Memory B cell (primary cell): Measurements from ENCODE around the gene SNTG2.

Source experiments
- ATAC-seq: fragments of 150-1000 bp; cut with Tn5 transposase; 2 replicates; pipeline ENCODE4 v1.10.0; 2021; ENCODE audit warnings: low read depth, mild to moderate bottlenecking, moderate library complexity
- DNase-seq, 2 donors: peaks; one replicate each; pipeline ENCODE4 v3.0.0; 2022; ENCODE audit warnings: low spot score in 2 of 2
- H3K27ac Mint-ChIP-seq: one replicate; pipeline ENCODE4 v1.8.0; 2022; ENCODE audit warnings: mild to moderate bottlenecking, moderate library complexity, mixed read lengths
- H3K27me3 Mint-ChIP-seq: one replicate; pipeline ENCODE4 v1.8.0; 2022; ENCODE audit warnings: mixed read lengths
- H3K36me3 Mint-ChIP-seq: one replicate; pipeline ENCODE4 v1.8.0; 2022; ENCODE audit warnings: mild to moderate bottlenecking, mixed read lengths
- H3K4me1 Mint-ChIP-seq: one replicate; pipeline ENCODE4 v1.8.0; 2022; ENCODE audit warnings: mixed read lengths
- H3K4me3 Mint-ChIP-seq: one replicate; pipeline ENCODE4 v1.8.0; 2022; ENCODE audit warnings: mild to moderate bottlenecking, moderate library complexity, mixed read lengths
- H3K9me3 Mint-ChIP-seq: one replicate; pipeline ENCODE4 v1.8.0; 2022; ENCODE audit warnings: mixed read lengths

SNTG2 gene

GRCh38 chr2:979069-979928, 28.6 kb downstream of the SNTG2 start:
- H3K27me3 Mint-ChIP-seq: peaks cover 29% of the 10 kb centered on the region
- H3K4me1 Mint-ChIP-seq: peaks cover 2% of the 10 kb centered on the region
- H3K4me3 Mint-ChIP-seq: no peak overlapping the region
- peaks cover 2% of the 10 kb centered on the region for H3K9me3 Mint-ChIP-seq
- ATAC-seq (no peak), DNase-seq (no peak)
- H3K36me3 Mint-ChIP-seq: no peaks in the 10 kb centered on the region
- H3K27ac Mint-ChIP-seq: no peak overlapping the region

GRCh38 chr2:980176-980575, 29.5 kb downstream of the SNTG2 start:
- peaks cover 28% of the 10 kb centered on the region for H3K27me3 Mint-ChIP-seq
- H3K27ac Mint-ChIP-seq: no peak overlapping the region
- ATAC-seq (no peak), DNase-seq (no peak)
- no peaks in the 10 kb centered on the region for H3K36me3 Mint-ChIP-seq
- H3K4me1 Mint-ChIP-seq: peaks cover 2% of the 10 kb centered on the region
- no peak overlapping the region for H3K4me3 Mint-ChIP-seq
- H3K9me3 Mint-ChIP-seq: peaks cover 1% of the 10 kb centered on the region

- Mint-ChIP-seq H3K4me3 (no peak overlapping the region), H3K27me3 (peaks cover 26% of the 10 kb centered on the region), H3K27ac (no peak overlapping the region), H3K9me3 (no peaks in the 10 kb centered on the region), H3K4me1 (peaks cover 2% of the 10 kb centered on the region), H3K36me3 (no peaks in the 10 kb centered on the region)
- no peak for DNase-seq
- no peak for ATAC-seq
Measured at GRCh38 chr2:981258-981657, 30.6 kb downstream of the SNTG2 start.

GRCh38 chr2:981759-982158, 31.1 kb downstream of the SNTG2 start:
- Mint-ChIP-seq H3K27ac (no peak overlapping the region), H3K27me3 (peaks cover 22% of the 10 kb centered on the region), H3K36me3 (no peaks in the 10 kb centered on the region), H3K4me3 (no peak overlapping the region), H3K9me3 (no peaks in the 10 kb centered on the region), H3K4me1 (peaks cover 2% of the 10 kb centered on the region)
- no peak for DNase-seq
- no peak for ATAC-seq

- DNase-seq: no peak
- Mint-ChIP-seq H3K4me1 (no peaks in the 10 kb centered on the region), H3K4me3 (no peak overlapping the region), H3K9me3 (no peaks in the 10 kb centered on the region), H3K27ac (no peak overlapping the region), H3K27me3 (peaks cover 15% of the 10 kb centered on the region), H3K36me3 (no peaks in the 10 kb centered on the region)
- no peak for ATAC-seq
Measured at GRCh38 chr2:985317-985898, 34.8 kb downstream of the SNTG2 start.

GRCh38 chr2:987789-988188, 37.1 kb downstream of the SNTG2 start:
- Mint-ChIP-seq H3K4me1 (no peaks in the 10 kb centered on the region), H3K27ac (no peak overlapping the region), H3K36me3 (no peaks in the 10 kb centered on the region), H3K9me3 (no peaks in the 10 kb centered on the region), H3K27me3 (peaks cover 14% of the 10 kb centered on the region), H3K4me3 (no peak overlapping the region)
- no peak for DNase-seq
- no peak for ATAC-seq

GRCh38 chr2:989781-990467, 39.3 kb downstream of the SNTG2 start:
- no peak for DNase-seq
- ATAC-seq: no peak
- Mint-ChIP-seq H3K36me3 (no peaks in the 10 kb centered on the region), H3K27ac (no peak overlapping the region), H3K27me3 (peaks cover 2% of the 10 kb centered on the region), H3K4me1 (no peaks in the 10 kb centered on the region), H3K9me3 (no peaks in the 10 kb centered on the region), H3K4me3 (no peak overlapping the region)

- no peaks in the 10 kb centered on the region for H3K9me3 Mint-ChIP-seq
- ATAC-seq (no peak), DNase-seq (no peak)
- no peak overlapping the region for H3K27ac Mint-ChIP-seq
- H3K4me3 Mint-ChIP-seq: no peak overlapping the region
- H3K36me3 Mint-ChIP-seq: no peaks in the 10 kb centered on the region
- no peaks in the 10 kb centered on the region for H3K4me1 Mint-ChIP-seq
- peaks cover 2% of the 10 kb centered on the region for H3K27me3 Mint-ChIP-seq
Measured at GRCh38 chr2:990970-991369, 40.3 kb downstream of the SNTG2 start.

GRCh38 chr2:1002350-1002749, 51.7 kb downstream of the SNTG2 start:
- peaks cover 8% of the 10 kb centered on the region for H3K9me3 Mint-ChIP-seq
- no peak for DNase-seq
- no peaks in the 10 kb centered on the region for H3K4me1 Mint-ChIP-seq
- H3K4me3 Mint-ChIP-seq: no peak overlapping the region
- ATAC-seq: no peak
- no peak overlapping the region for H3K27ac Mint-ChIP-seq
- H3K27me3 Mint-ChIP-seq: peaks cover 1% of the 10 kb centered on the region
- H3K36me3 Mint-ChIP-seq: no peaks in the 10 kb centered on the region

GRCh38 chr2:1004398-1004797, 53.7 kb downstream of the SNTG2 start:
- DNase-seq (no peak), ATAC-seq (no peak)
- H3K36me3 Mint-ChIP-seq: no peaks in the 10 kb centered on the region
- no peak overlapping the region for H3K27ac Mint-ChIP-seq
- H3K4me3 Mint-ChIP-seq: no peak overlapping the region
- H3K9me3 Mint-ChIP-seq: peaks cover 2% of the 10 kb centered on the region
- no peaks in the 10 kb centered on the region for H3K4me1 Mint-ChIP-seq
- no peaks in the 10 kb centered on the region for H3K27me3 Mint-ChIP-seq

GRCh38 chr2:1010415-1010930, 59.8 kb downstream of the SNTG2 start:
- Mint-ChIP-seq H3K27ac (no peak overlapping the region), H3K27me3 (peaks cover 13% of the 10 kb centered on the region), H3K9me3 (peaks cover 2% of the 10 kb centered on the region), H3K4me3 (no peak overlapping the region), H3K4me1 (no peaks in the 10 kb centered on the region), H3K36me3 (no peaks in the 10 kb centered on the region)
- ATAC-seq (no peak), DNase-seq (no peak)

GRCh38 chr2:1011006-1011405, 60.4 kb downstream of the SNTG2 start:
- H3K9me3 Mint-ChIP-seq: peaks cover 2% of the 10 kb centered on the region
- no peak overlapping the region for H3K4me3 Mint-ChIP-seq
- H3K27me3 Mint-ChIP-seq: peaks cover 13% of the 10 kb centered on the region
- H3K27ac Mint-ChIP-seq: no peak overlapping the region
- no peaks in the 10 kb centered on the region for H3K4me1 Mint-ChIP-seq
- no peak for DNase-seq
- no peaks in the 10 kb centered on the region for H3K36me3 Mint-ChIP-seq
- ATAC-seq: no peak

- Mint-ChIP-seq H3K36me3 (no peaks in the 10 kb centered on the region), H3K27ac (no peak overlapping the region), H3K9me3 (peaks cover 2% of the 10 kb centered on the region), H3K27me3 (peaks cover 13% of the 10 kb centered on the region), H3K4me3 (no peak overlapping the region), H3K4me1 (no peaks in the 10 kb centered on the region)
- DNase-seq (no peak), ATAC-seq (no peak)
Measured at GRCh38 chr2:1011985-1012384, 61.3 kb downstream of the SNTG2 start.

GRCh38 chr2:1014802-1015201, 64.2 kb downstream of the SNTG2 start:
- no peak overlapping the region for H3K4me3 Mint-ChIP-seq
- H3K27ac Mint-ChIP-seq: no peak overlapping the region
- DNase-seq (no peak), ATAC-seq (no peak)
- H3K36me3 Mint-ChIP-seq: no peaks in the 10 kb centered on the region
- no peaks in the 10 kb centered on the region for H3K4me1 Mint-ChIP-seq
- peaks cover 5% of the 10 kb centered on the region for H3K9me3 Mint-ChIP-seq
- H3K27me3 Mint-ChIP-seq: peaks cover 10% of the 10 kb centered on the region
